ENCODE results near the gene AKR1C2.
"Not testable (repeated sequence)": the region's sequence is repeated elsewhere in the genome, so short reads cannot be mapped to it uniquely, and the experiment has no call there.

DNA sequence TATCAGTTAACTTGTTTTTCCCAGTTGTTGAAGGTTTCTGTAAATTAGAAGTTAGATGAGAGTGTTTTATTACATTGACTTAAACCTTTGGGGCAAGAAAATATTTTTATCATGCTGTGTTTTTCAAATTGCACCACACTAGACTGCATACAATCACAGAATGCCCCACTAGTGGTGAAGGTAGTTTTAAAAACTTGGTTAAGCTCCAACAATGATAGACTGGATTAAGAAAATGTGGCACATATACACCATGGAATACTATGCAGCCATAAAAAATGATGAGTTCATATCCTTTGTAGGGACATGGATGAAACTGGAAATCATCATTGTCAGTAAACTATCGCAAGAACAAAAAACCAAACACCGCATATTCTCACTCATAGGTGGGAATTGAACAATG lies 33.3 kb downstream of the AKR1C2 start:
- TF ChIP-seq, protein P1, sequence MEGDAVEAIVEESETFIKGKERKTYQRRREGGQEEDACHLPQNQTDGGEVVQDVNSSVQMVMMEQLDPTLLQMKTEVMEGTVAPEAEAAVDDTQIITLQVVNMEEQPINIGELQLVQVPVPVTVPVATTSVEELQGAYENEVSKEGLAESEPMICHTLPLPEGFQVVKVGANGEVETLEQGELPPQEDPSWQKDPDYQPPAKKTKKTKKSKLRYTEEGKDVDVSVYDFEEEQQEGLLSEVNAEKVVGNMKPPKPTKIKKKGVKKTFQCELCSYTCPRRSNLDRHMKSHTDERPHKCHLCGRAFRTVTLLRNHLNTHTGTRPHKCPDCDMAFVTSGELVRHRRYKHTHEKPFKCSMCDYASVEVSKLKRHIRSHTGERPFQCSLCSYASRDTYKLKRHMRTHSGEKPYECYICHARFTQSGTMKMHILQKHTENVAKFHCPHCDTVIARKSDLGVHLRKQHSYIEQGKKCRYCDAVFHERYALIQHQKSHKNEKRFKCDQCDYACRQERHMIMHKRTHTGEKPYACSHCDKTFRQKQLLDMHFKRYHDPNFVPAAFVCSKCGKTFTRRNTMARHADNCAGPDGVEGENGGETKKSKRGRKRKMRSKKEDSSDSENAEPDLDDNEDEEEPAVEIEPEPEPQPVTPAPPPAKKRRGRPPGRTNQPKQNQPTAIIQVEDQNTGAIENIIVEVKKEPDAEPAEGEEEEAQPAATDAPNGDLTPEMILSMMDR (IDR thresholded peaks at IDR 0.05; ENCODE audit: low read depth, low read length, poor library complexity, severe bottlenecking), result not testable (repeated sequence)
- not testable (repeated sequence) for TF ChIP-seq EZH2phosphoT487 (IDR thresholded peaks at IDR 0.05; ENCODE audit: borderline replicate concordance, low read length)

Measured in DOHH2 (cell line).